T follicular helper cell (primary cell): ENCODE data around the gene RICTOR.
"Not testable (repeated sequence)": the region's sequence is repeated elsewhere in the genome, so short reads cannot be mapped to it uniquely, and the experiment has no call there.

ENCODE experiments used
- DNase-seq: peaks from one replicate; pipeline ENCODE4 v3.0.0-alpha.2; 2020; ENCODE audit warnings: low read depth

Gene RICTOR

DNA sequence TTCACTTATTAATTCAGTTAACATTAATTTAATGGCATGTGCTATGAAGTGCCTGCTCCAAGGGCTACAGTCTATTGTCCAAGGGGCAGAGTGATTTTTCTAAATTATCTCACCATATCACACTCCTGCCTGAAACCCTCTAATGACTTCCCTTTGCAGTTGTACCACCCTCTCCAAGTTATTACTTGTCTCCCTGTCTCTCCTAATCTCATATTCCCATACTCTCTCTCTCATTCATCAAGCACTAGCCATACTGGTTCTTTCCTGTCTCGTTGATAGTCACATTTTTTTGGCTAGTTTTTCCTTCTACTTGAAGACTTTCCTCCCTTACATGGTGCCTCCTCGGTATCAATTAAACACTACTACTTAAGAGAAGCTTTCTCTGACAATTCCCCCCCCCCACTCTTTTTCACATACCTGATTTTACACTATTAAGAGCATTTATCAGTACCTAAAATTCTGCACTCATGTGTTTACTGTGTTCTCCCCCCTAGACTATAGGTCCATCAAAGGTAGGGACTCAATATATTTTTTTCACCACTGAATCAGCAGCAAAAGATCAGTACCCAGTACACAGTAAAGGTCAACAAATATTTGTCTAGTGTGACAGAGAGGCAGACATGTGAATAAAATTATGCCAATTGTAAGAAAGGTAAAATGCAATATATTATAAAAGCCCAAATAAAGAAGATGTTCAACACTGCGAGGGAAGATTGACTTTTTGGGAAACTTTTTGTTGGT is 19.0 kb downstream of the RICTOR start:
- DNase-seq: no peak

- DNase-seq: no peak
Observed at GRCh38 chr5:39053189-39053588, 21.0 kb downstream of the RICTOR start.

- no peak for DNase-seq
Observed at GRCh38 chr5:39052141-39052540, 22.1 kb downstream of the RICTOR start.

DNA sequence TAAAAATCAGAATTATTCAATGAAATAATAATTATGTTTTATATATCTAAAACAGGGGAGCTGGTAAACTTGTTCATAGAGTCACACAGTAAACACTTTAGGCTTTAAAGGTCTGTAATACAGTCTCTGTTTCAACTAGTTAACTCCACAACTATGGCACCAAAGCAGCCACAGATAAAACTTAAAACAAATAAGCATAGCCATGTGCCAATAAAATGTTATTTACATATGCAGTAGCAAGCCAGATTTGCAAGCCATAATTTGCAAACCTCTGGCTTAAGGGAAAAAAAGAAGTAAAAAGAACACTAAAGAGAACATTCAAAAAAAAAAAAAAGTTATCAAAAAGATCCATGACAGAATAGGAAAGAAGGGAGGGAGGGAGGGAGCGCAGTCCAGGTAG is 24.9 kb downstream of the RICTOR start:
- DNase-seq: no peak

GRCh38 chr5:39040875-39041274 is 33.3 kb downstream of the RICTOR start:
- DNase-seq: no peak

DNA sequence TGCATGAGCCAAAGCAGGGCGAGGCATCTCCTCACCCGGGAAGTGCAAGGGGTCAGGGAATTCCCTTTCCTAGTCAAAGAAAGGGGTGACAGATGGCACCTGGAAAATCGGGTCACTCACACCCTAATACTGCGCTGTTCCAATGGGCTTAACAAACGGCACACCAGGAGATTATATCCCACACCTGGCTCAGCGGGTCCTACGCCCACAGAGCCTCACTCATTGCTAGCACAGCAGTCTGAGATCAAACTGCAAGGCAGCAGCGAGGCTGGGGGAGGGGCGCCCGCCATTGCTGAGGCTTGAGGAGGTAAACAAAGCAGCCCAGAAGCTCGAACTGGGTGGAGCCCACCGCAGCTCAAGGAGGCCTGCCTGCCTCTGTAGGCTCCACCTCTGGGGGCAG is 39.7 kb downstream of the RICTOR start:
- DNase-seq: not testable (repeated sequence)

- DNase-seq: no peak
Observed at GRCh38 chr5:39031041-39031440, 43.2 kb downstream of the RICTOR start.

DNA sequence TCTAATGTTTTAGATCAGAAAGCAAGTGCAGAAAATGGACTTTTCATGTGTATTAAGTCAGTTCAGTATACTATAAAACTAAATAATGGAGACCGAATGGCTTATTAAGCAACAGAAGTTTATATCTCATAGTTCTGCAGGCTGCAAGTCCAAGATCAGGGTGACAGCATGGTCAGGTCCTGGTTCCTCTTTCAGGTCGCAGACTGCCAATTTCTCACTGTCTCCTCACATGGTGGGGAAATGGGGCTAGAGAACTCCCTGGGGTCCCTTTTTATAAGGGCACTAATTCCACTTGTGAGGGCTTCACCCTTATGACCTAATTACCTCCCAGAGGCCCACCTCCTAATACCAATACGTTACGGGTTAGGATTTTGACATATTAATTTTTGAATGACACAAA is 48.7 kb downstream of the RICTOR start:
- no peak for DNase-seq

GRCh38 chr5:39024884-39025283 is 49.3 kb downstream of the RICTOR start:
- DNase-seq: no peak

- no peak for DNase-seq
Observed at GRCh38 chr5:39024005-39024404, 50.2 kb downstream of the RICTOR start.

DNA sequence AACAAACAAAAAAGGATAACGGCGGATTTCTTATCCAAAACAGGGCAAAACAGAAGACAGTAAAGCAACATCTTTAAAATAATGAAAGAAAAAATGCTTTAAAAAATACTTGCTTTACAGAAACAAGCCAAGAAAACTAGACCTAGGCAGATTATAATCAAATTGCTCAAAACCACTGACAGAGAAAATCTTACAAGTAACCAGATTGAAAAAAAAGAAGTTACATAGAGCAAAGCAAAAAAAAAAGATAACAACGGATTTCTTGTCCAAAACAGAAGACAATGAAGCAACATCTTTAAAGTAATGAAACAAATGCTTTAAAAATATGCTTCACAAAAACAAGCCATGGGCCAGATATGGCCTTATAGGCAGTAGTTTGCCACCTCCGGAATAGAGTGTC is 51.1 kb downstream of the RICTOR start:
- DNase-seq: no peak

DNA sequence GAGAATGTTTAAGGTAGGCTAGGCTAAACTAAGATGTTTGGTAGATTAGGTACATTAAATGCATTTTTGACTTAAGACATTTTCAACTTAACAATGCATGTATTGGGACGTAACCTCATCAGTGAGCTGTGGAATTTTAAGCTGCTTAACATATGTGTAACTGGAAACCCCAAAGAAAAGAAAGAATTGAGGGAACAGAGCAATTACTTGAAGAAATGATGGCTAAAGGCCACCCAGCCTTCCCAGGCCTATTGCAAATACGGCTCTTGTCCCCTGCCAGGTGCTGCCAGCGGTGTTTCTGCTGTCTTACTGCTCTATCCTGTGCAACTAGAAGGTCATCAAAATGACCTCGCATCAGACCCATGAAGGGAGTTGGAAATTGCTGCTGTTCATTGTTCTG is 52.0 kb downstream of the RICTOR start:
- DNase-seq: no peak

- DNase-seq: no peak
Observed at GRCh38 chr5:39021413-39021812, 52.8 kb downstream of the RICTOR start.

- no peak for DNase-seq
Observed at GRCh38 chr5:39020458-39020857, 53.7 kb downstream of the RICTOR start.

DNA sequence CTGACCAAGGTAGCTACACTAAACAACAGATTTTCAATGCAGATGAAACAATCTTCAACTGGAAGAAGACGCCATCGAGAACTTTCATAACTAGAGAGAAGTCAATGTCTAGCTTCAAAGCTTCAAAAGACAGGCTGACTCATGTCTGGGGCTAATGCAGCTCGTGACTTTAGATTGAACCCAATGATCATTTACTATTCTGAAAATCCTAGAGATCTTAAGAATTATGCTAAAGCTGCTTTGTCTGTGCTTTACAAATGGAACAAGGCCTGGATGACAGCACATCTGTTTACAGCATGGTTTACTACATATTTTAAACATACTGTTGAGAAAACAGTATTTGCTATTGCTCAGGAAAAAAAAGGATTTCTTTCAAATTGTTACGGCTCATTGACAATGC is 54.9 kb downstream of the RICTOR start:
- DNase-seq: no peak

- no peak for DNase-seq
Observed at GRCh38 chr5:39017504-39017903, 56.7 kb downstream of the RICTOR start.

DNA sequence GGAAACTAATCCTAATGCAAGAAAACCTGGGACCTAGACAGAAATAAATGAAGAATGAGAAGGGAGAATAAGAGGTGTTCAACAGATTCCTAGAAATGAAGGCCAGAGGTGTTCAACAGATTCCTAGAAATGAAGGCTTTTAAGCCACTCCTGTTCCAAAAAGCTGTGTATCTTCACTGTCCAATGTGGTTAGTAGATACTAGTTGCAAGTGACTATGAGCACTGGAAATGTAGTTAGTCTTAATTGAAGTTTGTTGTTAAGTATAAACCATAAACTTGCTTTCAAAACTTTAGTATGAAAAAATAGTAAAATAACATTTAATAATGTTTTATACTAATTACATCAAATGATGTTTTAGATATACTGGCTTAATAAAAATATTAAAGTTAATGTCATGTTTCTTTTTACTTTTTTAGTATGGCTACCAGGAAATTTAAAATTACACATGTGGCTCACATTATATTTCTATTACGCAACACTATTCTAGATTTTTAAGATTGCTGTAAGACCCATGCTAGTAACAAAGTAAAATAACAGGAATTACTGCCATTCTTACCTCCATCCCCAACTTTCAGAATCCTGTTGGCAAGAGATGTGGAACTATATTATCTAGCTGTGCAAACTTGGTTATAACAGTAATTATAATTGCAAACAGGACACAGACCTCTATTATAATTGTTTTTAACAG is 57.5 kb downstream of the RICTOR start:
- no peak for DNase-seq

DNA sequence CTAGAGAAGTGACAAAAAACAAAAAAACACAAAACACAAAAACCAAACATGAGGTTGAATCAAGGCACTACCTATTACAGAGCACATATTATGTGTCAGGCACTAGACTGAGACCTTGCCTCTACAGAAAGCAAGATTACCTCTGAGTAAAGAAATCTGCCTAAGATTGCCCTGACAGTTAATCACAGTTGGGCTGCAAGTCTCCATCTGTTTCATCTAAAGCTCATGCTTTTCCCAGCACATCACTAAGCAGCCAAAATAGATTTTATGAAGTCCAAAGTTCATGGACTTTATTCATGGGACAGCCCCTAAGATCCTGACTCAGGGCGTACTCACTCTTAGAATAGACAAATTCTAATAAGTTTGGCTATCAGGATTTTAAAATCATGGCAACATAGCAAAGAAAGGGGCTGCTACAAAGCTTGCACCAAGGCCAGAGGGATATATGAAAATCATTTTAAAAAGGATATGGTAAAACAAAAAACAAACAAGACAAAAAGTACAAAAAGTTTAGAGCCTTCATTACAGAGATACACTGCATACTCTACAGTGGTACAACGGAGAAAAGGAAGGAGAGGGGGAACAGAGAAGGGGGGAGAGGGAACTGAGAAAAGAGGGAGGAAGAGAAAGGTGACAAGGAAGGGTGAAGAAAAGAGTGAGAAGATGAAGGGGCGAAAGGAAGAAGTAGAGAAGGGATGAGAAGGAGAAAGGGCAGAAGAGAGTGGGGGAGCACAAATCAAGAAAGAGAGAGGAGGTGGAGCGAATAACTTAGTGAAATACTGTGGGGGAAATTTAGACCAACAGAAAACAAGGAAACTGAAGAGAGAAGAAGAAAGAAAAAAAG is 58.2 kb downstream of the RICTOR start:
- DNase-seq: no peak

DNA sequence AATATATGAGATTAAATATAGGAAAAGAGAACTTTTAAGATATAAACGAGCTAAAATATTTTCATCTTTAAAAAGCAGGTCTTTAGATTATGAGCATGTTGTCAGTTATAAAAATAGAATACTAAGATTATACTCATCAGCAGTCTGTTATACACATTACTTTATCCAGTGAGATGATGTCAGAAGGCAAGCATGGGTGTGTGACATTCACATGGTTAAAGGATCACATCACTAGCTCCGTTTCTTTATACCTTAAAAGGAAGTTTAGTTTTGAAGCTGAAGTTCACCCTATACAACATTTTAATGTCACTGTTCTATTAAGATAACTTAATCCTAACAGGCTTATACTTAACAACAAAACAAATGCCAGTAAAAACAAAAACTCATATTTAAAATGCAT is 59.6 kb downstream of the RICTOR start:
- DNase-seq: no peak

GRCh38 chr5:39013938-39014337 is 60.3 kb downstream of the RICTOR start:
- no peak for DNase-seq

DNA sequence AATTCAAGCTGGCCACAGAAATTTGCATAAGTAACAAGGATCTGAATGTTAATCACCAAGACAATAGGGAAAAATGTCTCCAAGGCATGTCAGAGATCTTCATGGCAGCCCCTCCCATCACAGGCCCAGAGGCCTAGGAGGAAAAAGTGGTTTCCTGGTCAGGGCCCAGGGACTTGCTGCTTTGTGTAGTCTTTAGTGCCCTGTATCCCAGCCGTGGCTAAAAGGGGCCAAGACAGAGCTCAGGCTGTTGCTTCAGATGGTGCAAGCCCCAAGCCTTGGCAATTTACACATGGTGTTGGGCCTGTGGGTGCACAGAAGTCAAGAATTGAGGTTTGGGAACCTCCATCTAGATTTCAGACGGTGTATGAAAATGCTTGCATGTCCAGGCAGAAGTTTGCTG is 63.2 kb downstream of the RICTOR start:
- not testable (repeated sequence) for DNase-seq

GRCh38 chr5:39009981-39010380 is 64.2 kb downstream of the RICTOR start:
- DNase-seq: no peak

- DNase-seq: no peak
Observed at GRCh38 chr5:39009280-39009679, 64.9 kb downstream of the RICTOR start.
